Fibroblast of skin of back (primary cell): ENCODE results near the gene ISLR.

ENCODE experiments used
- DNase-seq: peaks from one replicate; pipeline ENCODE4 v3.0.0-alpha.2; 2013

The ISLR gene

DNA sequence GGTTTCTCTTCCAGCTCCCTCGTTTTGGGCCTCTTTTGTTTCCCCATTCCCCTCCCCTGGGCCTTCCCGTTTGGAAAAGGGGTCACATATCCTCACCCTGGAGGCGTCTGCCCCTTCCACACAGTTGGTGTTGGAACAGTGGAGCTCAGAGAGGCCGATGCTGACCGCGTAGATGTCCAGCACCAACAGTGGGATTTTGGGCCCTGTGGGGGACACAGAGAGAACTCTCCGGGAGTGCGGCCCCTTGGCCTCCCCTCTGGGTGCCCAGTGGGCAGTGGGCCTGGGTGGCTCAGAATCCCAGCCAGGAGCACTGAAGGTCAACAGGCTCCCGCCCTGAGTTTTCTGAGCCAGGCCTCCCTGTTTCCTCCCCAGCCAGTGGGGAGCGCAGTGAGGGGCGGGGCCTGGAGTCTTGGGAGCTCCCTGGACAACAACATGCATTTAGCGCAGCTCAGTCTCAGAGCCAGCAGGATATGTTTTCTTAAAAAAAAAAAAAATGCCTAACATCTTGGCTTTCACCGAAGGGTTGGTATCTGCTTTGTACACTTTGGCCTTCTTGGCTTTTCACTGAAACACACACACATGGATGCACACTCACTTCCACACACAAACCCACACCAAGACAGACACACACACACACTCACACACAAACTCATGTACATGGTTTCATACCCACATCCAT is 670 bp upstream of the ISLR start:
- DNase-seq, result peak; percentile 70

DNA sequence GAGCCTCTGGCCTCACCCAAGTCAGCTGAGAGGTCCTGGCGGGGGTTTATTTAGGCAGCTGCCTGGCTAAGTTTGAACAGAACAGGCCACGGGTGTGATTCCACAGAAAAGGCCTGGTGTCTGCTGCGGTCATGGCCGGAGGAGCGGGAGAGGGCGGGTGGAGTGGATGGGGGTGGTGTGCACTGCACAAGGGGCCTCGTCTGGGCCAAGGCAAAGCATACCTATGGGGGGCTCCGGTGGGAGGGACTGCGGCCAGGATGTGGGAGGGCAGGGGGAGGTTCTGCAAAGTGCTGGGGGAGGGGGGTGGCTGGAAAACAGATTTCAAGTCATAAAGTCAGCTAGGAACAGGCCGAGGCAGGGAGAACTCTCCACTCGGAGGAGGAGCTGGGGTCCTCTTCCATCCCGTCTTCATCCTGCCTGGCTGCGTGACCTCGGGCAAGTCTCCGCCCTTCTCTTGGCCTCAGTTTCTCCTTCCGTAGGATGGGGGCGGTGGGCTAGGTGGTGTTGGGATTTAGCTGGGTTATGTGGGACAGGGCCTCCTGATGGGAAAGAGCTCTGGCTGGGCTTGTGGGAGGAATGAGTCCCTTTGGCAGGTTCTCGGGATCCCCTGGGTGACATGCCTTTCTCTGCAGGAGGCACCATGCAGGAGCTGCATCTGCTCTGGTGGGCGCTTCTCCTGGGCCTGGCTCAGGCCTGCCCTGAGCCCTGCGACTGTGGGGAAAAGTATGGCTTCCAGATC is 878 bp downstream of the ISLR start:
- no peak for DNase-seq

DNA sequence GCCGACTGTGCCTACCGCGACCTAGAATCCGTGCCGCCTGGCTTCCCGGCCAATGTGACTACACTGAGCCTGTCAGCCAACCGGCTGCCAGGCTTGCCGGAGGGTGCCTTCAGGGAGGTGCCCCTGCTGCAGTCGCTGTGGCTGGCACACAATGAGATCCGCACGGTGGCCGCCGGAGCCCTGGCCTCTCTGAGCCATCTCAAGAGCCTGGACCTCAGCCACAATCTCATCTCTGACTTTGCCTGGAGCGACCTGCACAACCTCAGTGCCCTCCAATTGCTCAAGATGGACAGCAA is 1.4 kb downstream of the ISLR start:
- no peak for DNase-seq

DNA sequence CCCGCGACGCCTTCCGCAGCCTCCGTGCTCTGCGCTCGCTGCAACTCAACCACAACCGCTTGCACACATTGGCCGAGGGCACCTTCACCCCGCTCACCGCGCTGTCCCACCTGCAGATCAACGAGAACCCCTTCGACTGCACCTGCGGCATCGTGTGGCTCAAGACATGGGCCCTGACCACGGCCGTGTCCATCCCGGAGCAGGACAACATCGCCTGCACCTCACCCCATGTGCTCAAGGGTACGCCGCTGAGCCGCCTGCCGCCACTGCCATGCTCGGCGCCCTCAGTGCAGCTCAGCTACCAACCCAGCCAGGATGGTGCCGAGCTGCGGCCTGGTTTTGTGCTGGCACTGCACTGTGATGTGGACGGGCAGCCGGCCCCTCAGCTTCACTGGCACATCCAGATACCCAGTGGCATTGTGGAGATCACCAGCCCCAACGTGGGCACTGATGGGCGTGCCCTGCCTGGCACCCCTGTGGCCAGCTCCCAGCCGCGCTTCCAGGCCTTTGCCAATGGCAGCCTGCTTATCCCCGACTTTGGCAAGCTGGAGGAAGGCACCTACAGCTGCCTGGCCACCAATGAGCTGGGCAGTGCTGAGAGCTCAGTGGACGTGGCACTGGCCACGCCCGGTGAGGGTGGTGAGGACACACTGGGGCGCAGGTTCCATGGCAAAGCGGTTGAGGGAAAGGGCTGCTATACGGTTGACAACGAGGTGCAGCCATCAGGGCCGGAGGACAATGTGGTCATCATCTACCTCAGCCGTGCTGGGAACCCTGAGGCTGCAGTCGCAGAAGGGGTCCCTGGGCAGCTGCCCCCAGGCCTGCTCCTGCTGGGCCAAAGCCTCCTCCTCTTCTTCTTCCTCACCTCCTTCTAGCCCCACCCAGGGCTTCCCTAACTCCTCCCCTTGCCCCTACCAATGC is 2.0 kb downstream of the ISLR start:
- DNase-seq, result no peak

DNA sequence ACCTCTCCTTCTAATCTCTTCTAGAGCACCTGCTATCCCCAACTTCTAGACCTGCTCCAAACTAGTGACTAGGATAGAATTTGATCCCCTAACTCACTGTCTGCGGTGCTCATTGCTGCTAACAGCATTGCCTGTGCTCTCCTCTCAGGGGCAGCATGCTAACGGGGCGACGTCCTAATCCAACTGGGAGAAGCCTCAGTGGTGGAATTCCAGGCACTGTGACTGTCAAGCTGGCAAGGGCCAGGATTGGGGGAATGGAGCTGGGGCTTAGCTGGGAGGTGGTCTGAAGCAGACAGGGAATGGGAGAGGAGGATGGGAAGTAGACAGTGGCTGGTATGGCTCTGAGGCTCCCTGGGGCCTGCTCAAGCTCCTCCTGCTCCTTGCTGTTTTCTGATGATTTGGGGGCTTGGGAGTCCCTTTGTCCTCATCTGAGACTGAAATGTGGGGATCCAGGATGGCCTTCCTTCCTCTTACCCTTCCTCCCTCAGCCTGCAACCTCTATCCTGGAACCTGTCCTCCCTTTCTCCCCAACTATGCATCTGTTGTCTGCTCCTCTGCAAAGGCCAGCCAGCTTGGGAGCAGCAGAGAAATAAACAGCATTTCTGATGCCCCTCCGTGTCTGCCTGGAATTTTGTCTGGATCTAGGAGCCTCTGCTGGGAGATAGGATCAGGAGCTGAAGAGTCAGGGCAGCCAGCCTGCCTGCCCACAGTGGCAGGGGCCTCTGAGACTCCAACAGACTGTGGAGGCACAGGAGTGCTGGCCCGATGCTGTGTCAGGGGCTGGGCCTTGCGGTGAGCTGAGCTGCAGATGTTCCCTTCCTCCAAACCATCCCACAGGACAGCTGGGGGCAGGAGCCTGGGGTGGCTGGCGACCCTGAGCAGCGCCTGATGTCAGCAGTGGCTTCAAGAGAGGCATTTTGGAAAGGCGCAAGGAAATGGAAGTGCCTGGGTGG is 3.0 kb downstream of the ISLR start:
- no peak for DNase-seq

DNA sequence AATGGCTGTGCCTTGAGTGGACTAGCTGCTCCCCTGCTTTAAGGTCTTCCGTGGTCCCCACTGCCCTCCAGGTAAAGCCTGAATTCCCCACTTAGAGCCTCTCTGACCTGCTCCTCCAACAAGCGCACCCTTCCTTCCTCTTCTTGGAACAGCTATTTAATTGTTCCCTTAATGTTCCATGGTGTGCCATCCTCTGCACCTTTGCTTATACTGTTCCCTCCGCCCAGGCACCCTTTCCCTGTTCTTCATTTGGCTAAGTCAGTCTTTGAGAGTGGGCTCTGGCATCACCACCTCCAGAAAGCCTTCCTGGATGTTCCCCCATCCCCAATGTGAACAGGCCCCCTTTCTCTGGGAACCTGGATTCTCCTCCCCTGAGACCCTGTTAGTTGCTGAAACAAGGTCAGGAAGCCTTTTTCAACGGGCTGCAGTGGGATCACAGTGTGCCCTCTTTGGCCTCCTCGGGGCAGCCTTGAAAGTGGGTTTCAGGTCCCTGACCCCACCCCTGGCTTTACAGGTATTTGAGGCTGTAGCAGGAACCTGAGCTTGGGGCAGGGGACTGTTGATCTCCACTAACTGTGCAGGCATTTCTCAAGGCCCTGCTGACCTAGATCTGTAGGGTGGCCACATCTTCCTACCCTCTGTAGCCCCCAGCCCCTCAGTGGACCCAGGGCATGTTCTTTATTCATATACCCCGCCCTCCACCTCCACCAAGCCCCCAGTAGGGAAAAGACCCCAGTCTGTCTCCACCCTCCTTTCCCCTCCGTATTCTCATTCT is 5.0 kb downstream of the ISLR start:
- no peak for DNase-seq

DNA sequence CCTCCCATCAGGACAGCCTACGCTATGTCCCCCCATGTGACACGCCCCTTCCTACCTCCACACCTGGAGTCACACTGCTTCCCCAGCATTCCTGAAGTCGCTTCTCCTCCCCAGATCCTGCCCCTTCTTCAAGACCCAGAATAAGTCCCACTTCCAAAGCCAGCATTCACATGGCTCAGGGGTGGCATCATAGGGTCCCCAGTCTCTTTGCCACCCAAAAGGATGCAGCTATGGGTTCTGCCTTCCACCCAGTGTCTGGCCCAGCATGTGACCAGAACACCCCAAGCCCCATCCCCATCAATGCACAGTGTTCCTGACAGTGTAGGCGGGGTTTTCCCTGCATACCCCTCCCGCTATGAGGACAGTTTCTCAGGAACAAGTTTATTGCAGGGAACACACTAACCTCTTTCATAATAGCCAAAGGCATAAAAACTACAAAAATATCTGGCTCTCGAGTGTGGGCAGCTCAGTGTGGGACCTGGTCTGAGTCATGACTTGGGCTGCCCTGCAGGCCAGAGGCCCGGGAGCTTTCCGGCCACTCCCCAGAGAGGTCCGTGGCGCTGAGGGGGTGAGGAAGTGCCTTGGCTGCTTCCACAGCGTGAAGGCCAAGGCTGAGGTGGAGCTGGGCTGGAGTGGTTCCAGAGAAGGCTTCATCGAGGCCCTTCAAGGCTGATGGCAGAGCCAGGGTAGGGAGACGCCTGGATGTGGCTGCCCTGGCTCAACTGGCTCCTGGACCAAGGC is 5.8 kb downstream of the ISLR start:
- DNase-seq, result peak; percentile 94

DNA sequence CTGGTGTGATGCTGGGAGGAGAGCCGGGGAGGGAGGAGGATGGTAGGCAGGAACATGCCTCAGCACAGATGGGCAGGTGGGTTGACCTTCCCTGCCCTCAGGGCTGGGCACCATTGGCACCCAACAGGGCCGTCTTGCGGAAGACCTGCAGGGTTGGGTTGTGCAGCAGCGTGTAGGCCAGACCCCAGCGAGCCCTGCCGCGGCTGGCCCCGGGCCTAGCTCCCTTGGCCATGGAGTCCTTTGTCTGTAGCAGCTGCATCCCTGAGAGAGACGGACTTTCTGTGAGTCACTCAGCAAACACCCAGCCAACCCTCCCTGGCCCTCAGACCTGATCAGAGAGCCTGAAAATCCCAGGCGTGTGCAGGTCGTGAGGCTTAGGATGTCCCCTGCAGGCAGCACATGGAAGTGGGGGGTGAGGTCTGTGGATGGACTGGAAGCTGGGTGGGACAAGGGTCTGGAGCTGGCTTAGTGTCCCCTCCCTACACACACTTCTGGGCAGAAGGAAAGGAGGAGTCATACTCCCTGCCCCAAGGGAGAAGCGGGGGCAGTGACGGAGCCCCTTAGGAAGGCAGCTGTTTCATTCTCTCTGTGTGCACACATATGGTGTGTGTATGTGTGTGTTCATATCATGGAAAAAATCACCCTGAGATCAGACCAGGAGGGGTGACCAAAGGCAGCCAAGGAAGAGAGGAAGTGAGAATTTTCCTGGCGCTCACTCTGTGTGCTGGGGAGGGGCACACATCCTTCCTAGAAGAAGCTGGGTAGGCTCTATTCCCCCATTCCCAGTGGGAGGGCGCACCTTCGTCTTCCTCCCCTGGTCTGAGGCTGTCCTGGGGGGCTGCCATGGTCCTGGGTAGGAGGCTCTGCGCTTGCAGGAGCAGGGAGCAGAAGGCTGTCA is 6.7 kb downstream of the ISLR start:
- DNase-seq, result peak; percentile 90

DNA sequence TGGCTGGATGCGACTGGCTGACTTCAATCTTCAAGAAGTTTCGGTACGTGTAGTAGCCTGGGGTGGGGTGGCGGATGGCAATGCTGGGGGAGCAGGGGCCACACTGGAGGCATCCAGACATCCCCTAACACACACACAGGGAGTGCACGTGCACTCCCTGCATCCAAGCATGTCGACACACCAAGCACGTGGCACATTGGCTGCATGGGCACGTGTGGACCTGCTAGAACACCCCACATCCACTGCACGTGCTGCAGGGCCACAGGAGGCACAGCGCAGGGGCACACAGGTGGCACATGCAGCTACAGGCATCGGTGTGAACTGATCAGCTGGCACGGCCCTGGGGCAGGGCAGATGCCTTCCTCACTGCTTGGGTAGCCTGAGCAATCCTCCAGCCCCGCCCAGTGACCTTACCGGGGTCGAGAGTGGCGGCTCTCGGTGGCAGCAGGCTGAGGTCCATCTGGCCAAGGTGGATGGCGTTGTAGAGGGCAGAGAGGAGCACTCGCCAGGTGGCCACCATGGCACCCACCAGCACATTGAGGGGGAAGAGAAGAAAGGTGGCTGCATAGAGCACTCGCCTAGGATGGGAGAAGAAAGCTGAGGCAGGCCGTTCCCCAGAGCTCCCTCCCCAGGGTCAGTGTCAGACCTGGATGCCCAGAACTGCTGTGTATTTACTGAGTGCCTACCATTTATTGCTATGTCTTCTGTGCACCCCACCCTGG is 7.5 kb downstream of the ISLR start:
- no peak for DNase-seq

DNA sequence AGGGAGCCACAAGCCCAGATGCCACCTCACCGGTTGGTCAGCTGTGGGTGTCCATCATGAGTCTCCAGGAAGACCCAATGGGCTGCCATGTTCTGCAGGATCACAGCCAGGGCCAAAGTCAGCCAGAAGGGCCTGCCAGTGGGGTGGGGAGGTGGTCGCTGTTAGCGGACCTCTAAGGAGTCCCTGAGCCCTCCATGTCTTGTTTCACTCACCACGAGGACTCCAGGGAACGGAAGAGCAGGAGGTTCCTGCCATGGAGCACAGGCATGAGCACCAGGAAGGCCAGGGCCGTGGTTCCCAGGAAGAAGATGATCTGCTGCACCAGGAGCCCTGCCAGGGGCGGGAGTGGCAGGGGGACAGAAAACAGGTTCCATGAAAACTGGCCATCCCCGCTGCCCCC is 8.6 kb downstream of the ISLR start:
- DNase-seq, result no peak

DNA sequence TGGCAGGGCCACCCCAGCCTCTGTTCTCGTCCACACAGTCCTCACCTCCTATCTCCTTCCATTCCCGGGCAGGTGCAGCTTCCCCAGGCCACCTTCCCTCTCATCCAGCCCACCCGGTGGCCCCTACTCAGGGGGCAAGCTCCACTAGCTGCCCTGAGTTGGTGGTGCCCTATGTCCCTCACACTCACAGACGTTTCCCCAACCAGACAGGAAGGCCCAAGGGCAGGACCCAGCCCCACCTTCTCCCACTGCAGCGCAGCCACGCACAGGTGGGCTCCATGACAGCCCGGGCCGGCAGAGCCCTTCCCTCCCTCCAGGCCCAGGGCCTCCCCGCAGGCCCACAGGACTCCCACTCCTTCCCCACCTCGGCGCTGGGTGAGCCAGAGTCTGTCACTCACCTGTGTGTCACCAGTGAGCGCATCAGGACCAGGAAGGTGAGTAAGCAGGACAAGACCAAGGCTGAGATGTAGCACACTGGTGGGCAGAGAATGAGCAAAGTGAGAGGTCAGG is 11.1 kb downstream of the ISLR start:
- no peak for DNase-seq

DNA sequence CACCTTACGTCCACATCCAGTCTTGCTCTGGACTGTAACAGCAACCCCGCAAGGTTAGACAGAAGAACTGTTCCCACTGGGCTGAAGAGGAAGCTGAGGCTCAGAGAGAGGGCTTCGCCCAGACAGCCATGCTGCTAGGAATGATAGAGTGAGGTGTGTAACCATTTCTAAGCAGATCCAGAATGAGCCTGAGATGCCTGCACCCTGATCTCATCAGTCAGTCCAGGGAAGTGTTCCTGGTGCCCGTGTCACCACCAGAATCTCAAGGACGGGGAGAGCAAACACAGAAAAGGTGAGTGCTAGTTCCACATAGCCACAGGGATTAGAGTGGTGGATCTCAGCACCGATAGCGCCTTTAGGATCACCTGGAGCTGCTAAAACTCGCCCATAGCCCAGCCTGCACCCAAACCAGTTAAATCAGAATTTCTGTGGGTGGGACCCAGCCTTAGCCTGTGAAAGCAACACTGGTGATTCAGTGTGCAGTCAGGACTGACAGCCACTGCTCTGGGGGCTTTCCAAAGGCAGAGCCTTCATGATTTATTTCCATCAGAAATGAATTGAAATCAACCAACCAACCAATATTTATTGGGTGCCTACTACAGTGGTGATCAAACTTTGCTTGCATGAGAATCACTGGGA is 12.3 kb downstream of the ISLR start:
- no peak for DNase-seq

DNA sequence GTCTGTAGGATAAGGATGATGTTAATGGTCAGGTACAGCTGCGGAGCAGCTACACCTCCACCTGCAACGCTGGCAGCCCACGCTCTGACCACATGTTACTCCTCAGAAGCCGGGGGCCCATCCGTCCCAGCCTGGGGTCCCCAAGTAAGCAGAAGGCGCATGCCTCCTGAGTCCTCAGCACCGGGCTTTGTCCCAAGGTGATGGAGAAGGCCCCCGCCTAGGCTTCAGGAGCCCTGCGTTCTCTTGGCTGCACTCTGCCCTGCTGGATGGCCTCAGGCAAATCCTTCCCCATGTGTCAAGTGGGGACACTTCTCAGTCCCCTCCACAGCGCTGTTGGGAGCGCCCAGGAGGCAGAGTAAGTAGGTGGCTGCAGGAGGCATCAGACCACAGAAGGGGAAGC is 14.7 kb downstream of the ISLR start:
- no peak for DNase-seq

DNA sequence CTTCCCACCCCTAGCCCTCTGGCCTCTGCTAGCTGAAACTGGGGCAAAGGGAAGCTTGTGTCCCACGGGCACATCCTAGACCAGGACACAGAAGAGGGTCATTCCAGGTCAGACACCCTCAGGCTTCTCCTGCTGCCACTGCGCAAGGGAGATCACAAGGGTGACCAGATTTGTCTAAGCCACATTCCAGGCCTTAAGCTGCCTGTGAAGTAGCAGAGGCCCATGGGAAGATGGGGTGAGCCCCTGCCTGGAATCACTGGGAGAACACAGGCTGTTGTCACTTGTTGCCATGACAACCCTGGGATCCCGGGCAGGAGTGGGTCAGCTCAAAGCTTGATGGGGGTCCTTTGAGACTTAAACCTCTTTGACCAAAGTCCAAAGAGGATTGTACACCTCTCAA is 18.3 kb downstream of the ISLR start:
- no peak for DNase-seq

DNA sequence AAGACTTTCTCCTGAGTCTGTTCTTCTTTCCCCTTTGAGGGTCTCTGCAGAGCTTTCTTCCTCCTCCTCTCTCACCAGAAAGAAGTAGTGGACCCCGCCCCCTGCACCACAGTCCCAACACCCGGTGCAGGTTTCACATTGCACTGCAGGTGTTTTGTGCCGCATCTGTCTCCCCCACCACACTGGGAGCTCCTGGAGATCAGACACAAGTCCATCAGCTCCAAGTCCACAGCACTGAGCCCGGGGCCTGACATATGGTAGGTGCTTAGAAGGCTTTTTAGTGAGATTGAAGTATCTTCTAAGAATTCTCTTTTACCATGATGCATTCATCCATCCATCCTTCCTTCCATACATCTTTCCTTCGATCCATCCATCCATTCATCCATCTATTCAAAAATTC is 19.2 kb downstream of the ISLR start:
- DNase-seq, result no peak

DNA sequence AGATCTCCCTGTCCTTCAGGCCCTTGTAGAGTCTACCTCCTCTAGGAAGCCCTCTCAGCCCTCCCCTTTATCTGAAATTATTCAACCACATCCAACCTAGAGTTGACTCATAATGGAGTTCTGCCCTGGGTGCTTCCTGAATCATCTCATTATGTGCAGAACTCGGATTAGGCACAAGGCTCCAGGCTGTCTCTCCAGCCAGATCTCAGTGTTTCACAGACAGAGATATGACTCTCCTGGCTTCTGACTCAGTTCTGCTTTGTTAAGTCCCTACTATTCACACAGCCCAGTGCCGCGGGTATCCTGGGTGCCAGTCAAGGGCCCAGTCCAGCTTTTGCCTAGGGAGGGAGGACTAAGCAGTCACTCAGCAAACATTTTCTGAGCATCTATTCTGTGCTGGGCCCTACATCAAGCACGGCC is 19.8 kb downstream of the ISLR start:
- peak; percentile 95 for DNase-seq

DNA sequence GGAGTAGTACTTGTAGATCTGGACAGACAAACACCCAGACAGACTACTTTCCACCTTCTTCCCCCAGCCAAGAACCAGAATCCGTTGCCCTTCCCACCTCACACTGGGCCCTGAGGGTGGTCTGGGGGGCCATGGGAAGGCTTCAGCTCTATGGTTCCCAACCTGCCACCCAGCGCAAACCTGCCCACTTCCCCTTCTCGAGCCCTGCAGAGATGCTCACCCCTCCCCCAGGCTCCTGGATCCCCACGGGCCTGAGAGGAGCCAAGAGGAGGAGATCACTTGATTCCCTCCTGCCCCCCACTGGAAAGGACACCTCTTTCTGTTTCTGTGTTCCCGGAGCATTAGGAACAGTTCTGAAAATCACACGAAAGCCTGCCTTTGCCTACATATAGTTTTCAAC is 20.4 kb downstream of the ISLR start:
- DNase-seq, result no peak
